ENCODE results near the gene SCARB1.

The SCARB1 gene

DNA sequence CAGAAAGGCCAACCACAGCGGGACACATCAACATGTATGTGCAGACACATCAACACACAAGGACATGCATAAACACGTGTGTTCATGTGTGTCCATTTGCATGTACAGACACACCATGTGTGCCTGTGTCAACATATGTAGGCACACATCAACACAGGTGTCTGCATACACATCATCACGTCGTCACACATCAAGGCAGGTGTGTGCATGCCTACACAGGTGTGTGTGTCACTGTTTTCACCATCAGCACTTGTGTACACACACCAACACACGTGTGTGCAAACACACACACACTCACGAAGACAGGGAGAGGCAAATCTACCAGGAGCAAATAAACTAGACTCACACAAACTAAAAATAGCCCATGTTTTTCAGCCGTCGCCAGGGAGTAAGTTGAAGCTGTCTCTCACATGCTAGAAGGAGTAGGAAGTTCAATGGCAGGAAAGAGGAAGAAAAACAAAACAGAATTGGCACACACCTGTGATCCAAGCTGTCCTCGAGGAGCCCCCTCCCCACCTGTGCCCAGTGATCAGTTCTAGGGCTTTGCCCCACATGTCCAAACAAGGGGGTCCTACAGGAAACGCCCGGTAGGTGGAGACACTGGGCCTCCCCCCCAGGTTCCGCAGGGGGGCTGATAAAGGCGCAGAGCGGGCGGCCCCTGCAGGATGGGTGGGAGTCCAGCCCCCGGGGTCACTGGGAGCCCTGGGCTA lies 7.4 kb downstream of the SCARB1 start:
- no peaks in the 10 kb centered on the region for H3K79me2 ChIP-seq (ENCODE audit: insufficient read depth, low read length)
- no peak overlapping the region for H2AFZ ChIP-seq (ENCODE audit: low read length)
- no peak overlapping the region for H3K4me2 ChIP-seq (ENCODE audit: low read length)
- no peaks in the 10 kb centered on the region for H3K36me3 ChIP-seq (ENCODE audit: insufficient read depth, low read length)
- TF ChIP-seq EZH2 (IDR thresholded peaks at IDR 0.05; ENCODE audit: borderline replicate concordance, low read length), result no peak
- peak; percentile 41 for TF ChIP-seq CTCF (IDR thresholded peaks at IDR 0.05; ENCODE audit: low read length)
- H3K4me1 ChIP-seq (ENCODE audit: insufficient read depth, low read length, severe bottlenecking), result no peaks in the 10 kb centered on the region
- H3K27ac ChIP-seq (ENCODE audit: low read depth, low read length, poor library complexity, severe bottlenecking), result no peak overlapping the region
- H3F3A ChIP-seq (ENCODE audit: insufficient read depth, low read length), result no peaks in the 10 kb centered on the region
- no peaks in the 10 kb centered on the region for H3K9me3 ChIP-seq (ENCODE audit: low read length)
- peaks cover 7% of the 10 kb centered on the region; the same call in 1 of the 2 replicates for H3K27me3 ChIP-seq (ENCODE audit: insufficient read depth, low read length)
- no peaks in the 10 kb centered on the region for H3K9me2 ChIP-seq (ENCODE audit: low read depth, low read length)
- no peaks in the 10 kb centered on the region for H4K20me1 ChIP-seq (ENCODE audit: insufficient read depth, low read length)
- H3K4me3 ChIP-seq (ENCODE audit: low read depth, low read length, poor library complexity, severe bottlenecking), result no peak overlapping the region
- H3K9ac ChIP-seq (ENCODE audit: low read length), result no peak overlapping the region

DNA sequence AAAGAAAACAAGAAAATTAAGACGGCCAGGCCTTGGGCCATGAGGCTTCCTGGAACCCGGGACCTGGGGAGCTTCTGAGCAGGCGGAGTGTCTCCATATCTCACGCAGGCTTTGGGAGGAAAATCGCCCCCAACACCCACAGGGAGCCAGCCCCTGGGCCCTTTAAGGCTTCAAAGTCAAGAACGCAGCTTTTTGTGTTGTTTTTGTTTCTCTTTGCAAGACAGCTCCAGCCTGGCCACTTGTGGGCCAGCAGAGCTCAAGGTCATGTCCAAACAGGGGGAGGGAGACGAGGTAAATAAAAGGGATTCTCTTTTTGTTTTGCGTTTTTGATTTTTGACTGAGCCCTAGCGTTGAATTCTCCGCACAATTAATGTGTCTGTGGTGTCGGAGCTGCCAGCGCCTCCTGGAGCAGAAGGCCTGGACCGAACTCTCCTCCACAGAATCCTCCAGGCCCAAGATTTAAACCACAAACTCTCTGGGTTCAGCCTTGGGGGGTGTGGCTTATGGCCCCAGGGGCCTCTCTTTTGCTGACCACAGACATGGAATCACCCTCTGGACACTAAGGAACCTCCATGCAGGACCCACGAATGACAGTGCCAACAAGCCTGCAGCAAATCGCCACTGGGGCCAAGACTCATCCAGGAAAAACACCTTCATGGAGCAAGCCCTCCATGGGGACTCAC lies 8.2 kb downstream of the SCARB1 start:
- Histone ChIP-seq H3K9me2 (ENCODE audit: low read depth, low read length) (no peaks in the 10 kb centered on the region), H3F3A (ENCODE audit: insufficient read depth, low read length) (no peaks in the 10 kb centered on the region), H4K20me1 (ENCODE audit: insufficient read depth, low read length) (no peaks in the 10 kb centered on the region), H3K9ac (ENCODE audit: low read length) (no peak overlapping the region), H3K4me1 (ENCODE audit: insufficient read depth, low read length, severe bottlenecking) (no peaks in the 10 kb centered on the region), H3K27ac (ENCODE audit: low read depth, low read length, poor library complexity, severe bottlenecking) (no peak overlapping the region), H3K36me3 (ENCODE audit: insufficient read depth, low read length) (no peaks in the 10 kb centered on the region), H3K4me3 (ENCODE audit: low read depth, low read length, poor library complexity, severe bottlenecking) (no peak overlapping the region), H3K79me2 (ENCODE audit: insufficient read depth, low read length) (no peaks in the 10 kb centered on the region), H3K9me3 (ENCODE audit: low read length) (no peaks in the 10 kb centered on the region), H3K4me2 (ENCODE audit: low read length) (no peak overlapping the region), H3K27me3 (ENCODE audit: insufficient read depth, low read length) (peaks cover 7% of the 10 kb centered on the region; the same call in 1 of the 2 replicates), H2AFZ (ENCODE audit: low read length) (no peak overlapping the region)
- TF ChIP-seq EZH2 (IDR thresholded peaks at IDR 0.05; ENCODE audit: borderline replicate concordance, low read length), result no peak
- no peak for TF ChIP-seq CTCF (IDR thresholded peaks at IDR 0.05; ENCODE audit: low read length)

DNA sequence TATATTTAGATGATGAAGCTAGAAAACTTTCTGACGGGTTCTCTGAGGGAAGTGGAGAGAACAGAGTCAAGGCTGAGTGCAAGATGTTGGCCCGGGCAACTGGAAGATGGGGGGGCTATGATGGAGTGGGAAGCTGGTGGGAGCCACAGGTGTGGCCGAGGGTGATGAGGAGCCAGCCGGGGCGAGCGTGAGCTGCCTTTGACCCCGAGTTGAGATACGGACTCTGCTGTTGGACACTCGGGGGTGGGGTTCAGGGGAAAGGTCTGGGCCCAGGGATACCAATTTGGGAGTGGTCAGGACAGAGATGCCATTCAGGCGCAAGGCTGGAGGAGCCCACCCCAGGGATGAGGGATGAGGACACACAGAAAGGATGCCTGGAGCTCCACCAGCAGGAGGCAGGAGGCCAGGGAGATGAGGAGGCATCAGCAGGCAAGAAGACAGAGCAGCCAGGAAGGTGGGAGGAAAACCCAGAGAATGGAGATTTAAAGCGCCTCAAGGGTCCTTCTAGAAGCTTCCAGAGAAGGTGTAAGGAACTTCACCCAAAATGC lies 9.0 kb downstream of the SCARB1 start:
- no peaks in the 10 kb centered on the region for H3K79me2 ChIP-seq (ENCODE audit: insufficient read depth, low read length)
- no peak overlapping the region for H3K4me3 ChIP-seq (ENCODE audit: low read depth, low read length, poor library complexity, severe bottlenecking)
- H3K27me3 ChIP-seq (ENCODE audit: insufficient read depth, low read length), result peaks cover 7% of the 10 kb centered on the region; the same call in 1 of the 2 replicates
- H3F3A ChIP-seq (ENCODE audit: insufficient read depth, low read length), result no peaks in the 10 kb centered on the region
- no peaks in the 10 kb centered on the region for H3K9me2 ChIP-seq (ENCODE audit: low read depth, low read length)
- no peak overlapping the region for H3K27ac ChIP-seq (ENCODE audit: low read depth, low read length, poor library complexity, severe bottlenecking)
- H3K4me2 ChIP-seq (ENCODE audit: low read length), result no peak overlapping the region
- H3K36me3 ChIP-seq (ENCODE audit: insufficient read depth, low read length), result no peaks in the 10 kb centered on the region
- H3K4me1 ChIP-seq (ENCODE audit: insufficient read depth, low read length, severe bottlenecking), result no peaks in the 10 kb centered on the region
- H3K9ac ChIP-seq (ENCODE audit: low read length), result no peak overlapping the region
- no peaks in the 10 kb centered on the region for H4K20me1 ChIP-seq (ENCODE audit: insufficient read depth, low read length)
- H3K9me3 ChIP-seq (ENCODE audit: low read length), result no peaks in the 10 kb centered on the region
- TF ChIP-seq EZH2 (IDR thresholded peaks at IDR 0.05; ENCODE audit: borderline replicate concordance, low read length) (no peak), CTCF (IDR thresholded peaks at IDR 0.05; ENCODE audit: low read length) (no peak)
- H2AFZ ChIP-seq (ENCODE audit: low read length), result no peak overlapping the region
